Activated CD4-positive, alpha-beta T cell treated with anti-CD3 and anti-CD28 coated beads, Interleukin-2, amount 50 U/mL, for 48 hours (primary cell): ENCODE data around the gene TTLL11.

Source experiments
- DNase-seq, 2 experiments: peaks; one replicate each; pipeline ENCODE4 v3.0.0-alpha.2; 2020

Gene TTLL11

DNA sequence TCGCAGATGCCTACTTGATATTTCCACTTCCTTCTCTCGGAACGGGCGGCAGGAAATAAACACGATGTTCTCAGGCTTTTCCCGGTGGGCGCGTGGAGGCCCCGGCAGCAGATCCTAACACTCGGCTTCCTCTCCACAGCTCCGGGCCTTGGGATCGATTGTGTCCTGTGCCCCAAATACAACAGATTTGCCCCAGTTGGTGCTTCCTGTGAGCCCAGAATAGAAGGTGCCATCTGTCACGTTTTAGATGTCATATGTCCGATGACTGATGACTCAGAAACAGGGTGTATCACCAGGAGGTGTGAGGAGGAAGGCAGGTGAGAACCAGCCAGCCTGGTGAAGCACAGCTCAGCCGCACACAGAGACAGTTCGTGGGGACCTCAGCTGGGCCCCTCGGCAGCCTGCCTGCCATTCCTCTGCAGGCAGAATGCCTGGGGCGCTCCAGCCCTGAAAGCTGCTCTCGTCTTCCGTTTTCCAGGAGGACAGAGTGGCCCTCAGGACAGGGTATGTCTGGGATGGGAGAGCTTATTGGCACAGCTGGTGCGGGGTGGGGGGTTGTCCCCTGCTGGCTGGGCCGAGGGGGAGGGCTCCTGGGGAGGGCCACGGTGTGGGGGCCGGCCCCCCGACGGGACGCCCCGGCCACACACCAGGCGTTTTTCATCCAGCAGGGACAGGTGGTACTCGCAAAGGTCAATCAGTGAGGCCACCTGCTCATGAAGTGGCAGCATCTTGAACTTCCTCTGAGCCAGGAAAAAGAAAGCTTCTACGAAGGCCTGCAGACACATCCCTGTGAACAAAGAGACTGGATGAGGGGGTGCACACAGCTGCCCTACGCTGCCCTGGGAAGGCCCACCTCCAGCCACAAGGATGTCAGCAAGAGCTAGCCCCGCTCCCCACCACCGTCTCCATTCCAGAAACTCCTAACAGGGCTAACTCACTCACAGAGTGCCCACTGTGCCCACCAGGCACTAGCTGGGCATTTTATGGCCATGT is 270.7 kb downstream of the TTLL11 start:
- DNase-seq = no peak

DNA sequence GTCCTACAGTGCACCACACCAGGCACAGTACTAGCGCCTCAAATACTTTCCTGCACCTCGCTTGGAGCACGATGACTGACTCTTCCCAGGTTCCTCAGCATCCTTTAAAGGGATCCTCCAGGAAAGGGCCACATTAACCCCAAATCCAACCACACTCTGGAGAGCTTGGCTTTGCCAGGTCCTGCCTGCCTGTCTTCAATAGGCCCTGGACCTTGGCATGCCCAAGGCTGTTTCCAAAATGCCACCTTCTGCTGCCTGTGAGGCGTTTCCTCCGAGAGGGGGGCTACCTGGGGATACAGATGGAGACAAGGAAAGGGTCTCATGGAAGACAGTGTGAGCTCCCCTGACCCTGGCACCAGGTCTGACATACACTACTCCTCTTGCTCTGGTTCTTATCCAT is 271.8 kb downstream of the TTLL11 start:
- DNase-seq = no peak

DNA sequence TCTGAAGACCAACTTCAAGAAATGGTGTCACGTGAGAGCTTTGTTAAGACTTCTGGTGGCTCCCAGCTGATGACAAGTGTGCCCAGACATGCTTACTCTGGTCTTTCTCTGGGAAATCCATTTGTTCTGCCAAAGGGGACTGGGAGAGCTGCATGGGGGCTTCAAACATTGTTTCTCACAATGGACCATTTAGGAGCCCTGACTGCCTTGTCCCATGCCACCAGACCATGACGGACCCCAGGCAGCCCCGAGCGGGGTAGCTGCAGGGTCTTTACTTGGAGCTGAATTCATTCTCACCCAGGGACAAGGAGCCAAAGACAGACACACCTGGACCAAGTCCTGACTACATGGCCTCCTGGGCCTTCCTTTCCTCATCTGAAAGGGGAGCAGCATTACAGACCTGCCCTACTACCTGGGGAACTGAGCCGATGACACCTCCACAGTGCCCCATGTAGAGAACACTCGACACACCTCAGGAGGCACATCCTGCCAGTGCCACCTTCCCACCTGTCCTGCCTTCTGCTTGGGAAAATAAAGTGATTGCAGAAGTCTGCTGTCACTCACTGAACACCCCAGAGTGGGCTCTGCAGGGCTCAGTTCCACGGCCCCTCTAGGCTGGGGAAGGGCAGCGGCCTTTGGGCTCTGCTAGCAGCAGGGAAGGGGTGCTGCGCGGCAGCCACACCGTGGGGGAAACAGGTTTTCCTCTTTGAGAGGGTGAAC is 272.7 kb downstream of the TTLL11 start:
- DNase-seq = no peak

DNA sequence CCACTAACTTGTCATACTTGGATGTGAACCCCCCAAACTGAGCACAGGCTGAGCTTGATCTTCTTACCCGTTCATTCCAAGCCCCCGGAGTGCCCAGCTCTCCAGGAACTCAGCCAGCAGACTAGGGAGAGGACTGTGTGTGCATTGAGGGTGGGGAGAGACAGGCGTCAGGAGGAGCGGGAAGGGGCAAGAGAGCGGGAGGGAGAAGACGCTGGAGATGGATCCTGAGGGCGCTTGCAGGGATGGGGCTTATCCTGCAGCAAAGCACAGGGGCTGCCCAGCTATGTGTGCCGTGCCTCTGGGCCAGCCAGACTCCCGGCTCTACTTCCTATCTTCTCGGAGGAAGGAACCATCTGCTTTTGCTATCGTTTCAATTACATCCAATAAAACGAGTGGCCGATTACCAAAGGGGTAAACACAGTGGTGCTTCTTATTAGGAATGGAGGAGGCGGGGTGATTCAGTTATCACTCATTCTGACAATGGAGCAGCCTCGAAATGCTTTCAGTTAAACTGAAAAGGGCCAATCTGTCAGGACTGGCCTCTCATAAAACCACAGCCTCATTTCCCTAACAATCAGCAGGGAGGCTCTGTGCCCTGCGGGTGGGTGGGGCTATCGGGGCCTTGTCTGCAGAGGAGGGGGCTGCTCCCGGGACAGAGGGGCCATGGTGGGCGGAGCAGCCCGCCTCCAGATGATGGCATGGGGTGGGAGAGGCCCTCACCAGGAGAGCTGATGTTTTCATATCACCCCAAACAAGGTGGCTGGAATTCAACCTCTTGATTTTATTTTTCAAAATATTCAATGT is 273.5 kb downstream of the TTLL11 start:
- no peak for DNase-seq

DNA sequence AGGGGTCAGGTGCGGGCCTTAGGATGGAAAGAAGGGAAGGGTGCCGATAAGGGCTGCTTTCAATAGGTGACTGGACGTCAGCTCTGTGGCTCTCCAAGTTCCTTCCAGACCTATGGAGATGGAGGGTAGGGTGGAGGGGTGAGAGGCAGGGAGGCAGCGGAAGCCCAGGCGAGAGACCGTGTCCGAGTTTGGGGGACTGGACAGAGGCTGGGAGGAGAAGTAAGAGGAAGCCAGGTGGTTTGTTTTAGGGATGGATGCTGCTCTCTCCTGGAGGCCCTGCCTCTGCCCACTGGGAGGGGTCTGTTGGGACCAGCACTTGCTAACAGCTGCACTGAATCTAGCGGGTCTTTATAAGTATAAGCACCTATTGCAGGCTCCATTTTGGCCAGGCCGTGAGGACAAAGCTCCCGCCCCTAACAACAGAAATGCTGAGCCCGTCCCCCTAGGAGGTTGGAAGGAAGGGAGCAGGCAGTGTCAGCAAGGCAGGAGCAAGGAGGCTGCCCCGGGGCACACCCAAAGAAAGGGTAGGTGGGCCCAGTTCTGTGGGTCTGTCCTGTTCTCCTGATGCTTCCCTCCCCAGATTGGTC is 274.2 kb downstream of the TTLL11 start:
- DNase-seq = no peak

DNA sequence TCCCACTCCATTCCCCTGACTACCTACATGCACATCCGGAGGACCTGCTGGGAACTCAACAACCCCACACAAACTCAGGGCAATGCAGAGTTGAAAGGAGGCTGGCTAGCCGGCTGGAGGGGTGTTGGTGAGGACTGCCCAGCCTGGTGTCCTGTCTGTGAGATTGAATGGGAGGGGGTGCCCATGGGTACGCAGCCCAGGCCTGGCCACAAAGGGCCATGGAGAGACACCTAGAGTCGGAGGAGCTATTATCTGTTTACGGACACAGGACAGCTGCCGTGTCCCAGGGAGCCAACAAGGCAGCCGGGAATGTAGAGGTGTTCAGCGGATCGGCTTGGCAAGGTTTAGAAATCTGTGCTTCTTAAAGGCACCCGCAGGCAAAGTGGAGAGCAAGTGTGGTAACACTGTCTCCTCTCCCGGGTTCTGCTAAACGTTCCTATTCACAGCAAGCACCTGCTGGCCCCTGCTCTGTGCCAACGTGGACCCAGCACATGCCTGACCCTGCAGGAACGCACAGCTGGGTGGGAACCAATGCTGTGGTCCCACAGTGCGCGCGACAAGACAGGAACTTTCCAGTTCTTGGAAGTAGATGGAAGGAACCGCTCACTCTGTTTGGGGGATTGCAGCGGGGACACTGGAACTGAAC is 275.0 kb downstream of the TTLL11 start:
- DNase-seq = no peak

DNA sequence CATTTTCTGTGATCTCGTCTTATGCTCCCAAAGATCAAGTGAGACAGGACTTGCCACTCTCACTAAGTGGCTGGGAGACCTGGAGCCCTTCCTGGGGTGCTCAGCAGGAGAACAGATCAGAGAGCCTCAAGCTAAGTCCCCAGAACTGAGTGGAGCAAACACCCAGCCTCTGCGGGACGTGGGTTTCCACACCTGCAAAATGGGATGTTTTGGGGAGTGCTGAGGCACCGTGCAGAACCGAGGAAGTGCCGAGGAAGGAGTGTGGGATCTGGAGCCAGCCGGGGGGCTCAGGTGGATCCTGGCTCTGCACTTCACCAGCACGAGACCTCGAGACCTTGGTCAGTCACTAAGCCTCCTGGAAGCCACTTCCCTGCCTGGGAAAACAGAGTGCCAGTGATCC is 275.6 kb downstream of the TTLL11 start:
- DNase-seq = no peak

DNA sequence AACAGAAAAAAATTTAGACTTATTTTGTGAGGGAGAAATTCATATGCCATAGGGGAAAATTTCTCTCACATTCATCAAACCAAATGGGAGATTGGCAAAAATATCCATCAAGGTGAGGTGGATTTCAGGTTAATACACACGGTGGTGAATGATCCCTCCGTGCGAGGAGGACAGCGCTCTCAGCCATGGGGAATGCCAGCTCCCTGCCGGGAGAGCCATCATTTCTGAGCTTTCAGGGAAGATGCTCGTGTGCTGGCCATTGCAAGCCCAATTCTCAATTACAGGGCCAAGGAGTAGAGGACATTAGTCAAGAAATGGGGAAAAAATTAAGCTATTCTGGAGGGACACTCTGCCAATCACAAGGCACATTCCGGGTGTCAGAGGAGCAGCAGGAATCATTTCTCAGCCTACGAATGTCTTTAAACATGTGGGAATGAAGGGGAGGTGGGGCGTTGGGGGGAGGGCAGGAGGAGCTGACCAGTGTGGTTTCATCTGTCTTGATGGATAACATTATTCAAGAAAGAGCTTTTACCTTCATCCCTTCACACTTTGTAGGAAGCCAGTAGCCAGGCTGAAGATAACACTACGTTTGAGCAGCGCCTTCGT is 276.2 kb downstream of the TTLL11 start:
- no peak for DNase-seq

DNA sequence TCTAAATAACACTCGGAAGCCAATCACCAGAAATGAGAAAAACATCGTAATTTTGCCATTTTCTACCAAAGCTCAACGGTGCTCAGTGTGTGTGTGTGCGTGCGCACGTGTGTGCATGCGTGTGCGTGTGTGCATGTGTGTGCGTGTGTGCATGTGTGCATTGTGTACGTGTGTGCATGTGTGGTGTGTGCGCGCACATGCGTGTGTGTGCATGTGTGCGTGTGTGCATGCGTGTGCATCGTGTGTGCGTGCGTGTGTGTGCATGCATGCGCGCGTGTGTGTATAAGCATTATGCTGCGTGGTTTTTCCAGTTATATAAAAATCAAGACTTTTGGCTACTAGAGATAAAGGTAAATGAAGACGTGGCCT is 276.7 kb downstream of the TTLL11 start:
- DNase-seq = no peak

DNA sequence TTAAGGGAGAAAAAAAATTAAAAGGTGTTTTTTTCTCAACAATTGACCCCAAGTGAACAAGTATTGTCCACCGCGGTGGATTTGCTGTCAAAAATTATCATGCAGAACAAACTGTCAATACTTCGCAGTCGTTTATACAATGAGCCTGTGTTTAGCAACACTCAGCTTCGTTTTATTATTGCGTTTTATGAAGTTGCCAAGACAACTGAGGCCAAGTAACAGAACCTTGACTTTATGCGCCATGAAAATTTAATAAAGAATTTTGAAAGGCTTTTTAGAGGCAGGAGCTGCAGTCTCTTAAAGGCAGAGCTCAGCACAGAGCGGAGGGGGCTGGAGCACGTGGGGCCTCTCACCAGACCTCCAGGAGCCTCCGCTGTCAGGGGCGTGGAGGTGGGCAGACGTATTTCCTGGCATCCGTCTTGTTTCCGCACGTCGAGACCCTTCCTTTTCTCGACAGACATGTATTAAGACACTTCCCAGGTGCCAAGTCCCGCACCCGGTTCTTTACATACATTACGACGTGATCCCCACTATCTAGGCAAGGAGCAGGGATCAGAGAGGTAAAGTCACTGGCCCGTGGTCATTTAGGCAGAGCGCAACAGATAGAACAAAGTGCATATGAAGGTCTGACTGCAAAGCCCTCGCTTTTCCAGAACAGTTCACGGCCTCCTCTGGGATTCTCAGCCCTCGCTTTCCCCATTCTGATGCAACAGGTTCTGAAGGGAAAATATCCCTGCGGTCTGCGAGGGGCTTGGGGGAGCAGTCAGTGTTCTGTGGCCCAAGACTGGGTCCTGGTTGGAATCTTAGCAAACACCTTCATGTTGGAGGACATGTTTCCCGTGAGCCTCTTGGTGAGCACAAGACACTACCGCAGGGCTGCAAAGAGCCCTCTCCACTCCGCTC is 277.3 kb downstream of the TTLL11 start:
- DNase-seq = no peak

DNA sequence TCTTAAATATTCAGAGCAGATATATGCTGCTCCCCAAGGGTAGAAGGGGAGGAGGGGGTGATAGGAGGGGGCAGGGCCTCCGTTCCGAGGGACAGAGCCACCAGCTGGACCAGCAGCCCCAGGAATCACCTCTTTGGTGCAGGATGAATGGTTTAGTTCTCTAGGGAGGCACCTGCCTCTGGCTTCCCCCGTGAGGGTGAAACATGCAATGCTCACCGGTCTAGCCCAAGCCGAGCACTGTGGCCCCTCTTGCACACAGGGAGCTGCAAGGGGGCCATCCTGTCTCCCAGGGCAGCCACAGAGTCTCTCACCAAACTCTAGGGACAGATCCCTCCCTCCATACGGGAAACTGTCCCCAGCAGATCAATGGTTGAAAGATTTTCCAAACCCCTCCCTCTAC is 278.0 kb downstream of the TTLL11 start:
- DNase-seq = no peak

DNA sequence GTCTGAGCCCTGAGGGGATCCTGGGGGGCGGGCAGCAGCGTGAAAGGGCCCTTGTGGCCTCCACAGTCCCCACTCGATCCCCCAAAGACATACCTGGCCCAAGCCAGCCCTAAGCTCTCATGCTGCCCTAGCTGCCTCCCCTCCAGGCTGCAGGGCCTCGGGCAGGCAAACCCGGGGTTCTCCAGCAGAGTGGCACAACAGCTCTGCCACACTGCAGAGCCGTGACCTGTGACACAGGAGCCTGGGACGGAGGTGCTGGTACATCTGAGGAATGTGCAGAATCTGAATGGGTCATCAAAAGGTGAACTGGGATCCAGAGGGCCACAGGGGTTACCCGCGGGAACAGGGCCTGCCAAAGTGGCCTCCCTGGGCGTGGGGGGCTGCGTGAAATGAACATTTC is 278.5 kb downstream of the TTLL11 start:
- no peak for DNase-seq

DNA sequence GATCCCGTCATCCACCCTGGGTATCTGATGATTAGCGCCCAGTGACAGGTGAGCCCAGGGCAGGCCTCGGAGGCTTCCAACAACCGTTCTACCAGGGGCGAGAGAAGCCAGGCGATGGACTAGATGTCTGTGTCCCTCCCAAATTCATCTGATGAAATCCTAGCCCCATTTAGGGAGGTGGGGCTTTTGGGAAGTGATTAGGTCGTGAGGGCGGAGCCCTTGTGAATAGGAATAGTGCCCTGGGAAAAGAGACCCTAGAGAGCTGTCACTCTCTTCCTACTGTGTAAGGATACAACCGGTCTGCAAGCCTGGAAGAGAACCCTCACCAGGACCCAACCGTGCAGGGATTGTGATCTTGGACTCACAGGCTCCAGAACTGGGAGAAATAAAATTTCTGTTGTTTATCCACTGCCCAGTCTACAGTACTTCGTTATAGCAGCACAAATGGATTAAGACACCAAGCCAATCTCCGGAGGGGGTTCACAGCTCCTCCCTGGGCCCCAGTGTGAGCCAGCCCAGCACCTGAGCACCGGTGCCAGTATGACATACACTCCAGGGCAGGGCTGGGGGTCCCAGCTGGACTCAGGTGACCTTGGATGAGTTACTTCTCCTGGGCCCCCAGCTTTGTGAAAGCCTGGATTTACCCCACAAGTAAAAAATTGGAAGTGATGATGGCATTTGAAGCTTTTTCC is 279.4 kb downstream of the TTLL11 start:
- DNase-seq = no peak

DNA sequence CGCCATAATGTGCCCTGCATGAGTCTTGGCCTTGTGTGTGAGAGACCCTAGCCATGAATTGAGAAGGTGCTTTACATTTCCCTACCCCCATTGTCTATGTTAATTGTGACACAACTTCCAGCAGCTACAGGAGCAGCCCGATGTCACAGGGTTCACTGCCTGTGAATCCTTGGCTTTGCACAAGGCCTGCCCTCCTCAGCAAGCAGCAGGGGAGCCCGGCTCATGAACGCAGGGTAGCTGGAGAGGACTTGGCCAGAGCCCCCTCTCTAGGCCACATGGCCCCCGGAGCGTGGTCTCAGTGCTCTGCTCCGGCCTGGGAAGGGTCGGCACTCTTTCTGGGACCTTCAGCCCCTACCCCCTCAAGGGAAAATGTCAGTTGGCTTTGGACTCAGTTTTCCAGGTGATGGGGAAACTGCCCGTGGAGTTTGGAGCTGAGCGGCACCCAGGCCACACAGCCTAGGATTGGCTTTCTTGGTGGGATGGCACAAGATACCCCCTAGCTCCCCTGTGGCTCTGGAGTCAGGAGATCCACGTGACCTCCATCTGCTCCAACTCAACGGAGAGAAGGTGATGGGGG is 280.9 kb downstream of the TTLL11 start:
- DNase-seq = no peak

DNA sequence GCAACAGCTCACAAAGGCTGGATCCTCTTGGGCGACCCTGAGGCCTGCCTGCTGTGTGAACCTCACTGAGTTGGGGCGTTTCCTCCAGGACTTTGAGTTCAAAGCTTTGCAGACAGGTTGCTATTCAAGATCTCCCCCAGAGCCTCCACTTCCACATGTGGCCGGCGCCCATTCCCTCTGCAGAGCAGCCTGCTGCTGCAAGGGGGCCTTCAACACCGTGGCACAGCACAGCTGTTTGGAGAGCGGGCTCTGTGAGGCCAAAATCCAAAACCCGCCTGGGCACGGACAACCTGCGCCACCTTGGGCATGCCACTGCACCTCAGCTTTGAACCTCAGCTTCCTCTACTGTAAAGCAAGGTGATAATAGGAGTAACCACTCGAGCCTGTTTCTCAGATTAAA is 281.4 kb downstream of the TTLL11 start:
- DNase-seq = no peak

DNA sequence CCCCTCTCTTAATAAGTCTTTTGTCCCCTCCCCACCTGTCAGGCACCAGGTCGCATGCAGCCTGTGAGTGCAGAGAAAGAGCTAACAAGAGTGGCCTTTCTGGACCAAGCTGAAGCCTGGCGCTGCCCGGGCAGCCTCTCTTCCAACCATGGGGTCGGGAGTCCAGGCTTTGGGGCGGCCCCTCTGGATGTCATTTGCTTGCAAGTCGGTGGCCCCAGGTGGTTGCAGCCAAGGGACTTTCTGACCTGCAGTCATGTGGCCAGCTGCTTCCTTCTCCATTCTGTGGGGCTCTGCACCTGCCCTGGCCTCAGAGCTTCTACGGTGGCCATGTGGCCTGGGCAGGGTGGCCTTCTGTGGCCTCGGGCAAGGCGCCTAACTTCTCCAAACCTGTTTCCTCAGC is 282.0 kb downstream of the TTLL11 start:
- DNase-seq = no peak

DNA sequence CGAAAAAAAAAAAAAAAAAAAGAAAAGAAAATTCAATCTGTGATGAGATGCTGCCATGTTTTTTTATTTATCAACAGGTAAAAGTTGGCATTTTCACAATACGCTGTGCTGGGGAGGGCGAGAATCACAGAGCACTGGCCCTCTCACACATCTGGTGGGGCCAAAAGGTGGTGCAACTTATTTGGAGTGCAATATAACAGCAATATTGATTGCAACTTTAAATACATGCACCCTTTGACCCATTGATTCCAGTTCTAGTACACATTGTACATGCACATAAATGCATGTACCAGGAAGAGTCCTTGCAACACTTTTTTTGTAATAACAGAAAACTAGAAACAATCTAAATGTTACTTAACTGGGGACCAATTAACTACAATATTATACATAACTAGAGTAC is 282.6 kb downstream of the TTLL11 start:
- no peak for DNase-seq

DNA sequence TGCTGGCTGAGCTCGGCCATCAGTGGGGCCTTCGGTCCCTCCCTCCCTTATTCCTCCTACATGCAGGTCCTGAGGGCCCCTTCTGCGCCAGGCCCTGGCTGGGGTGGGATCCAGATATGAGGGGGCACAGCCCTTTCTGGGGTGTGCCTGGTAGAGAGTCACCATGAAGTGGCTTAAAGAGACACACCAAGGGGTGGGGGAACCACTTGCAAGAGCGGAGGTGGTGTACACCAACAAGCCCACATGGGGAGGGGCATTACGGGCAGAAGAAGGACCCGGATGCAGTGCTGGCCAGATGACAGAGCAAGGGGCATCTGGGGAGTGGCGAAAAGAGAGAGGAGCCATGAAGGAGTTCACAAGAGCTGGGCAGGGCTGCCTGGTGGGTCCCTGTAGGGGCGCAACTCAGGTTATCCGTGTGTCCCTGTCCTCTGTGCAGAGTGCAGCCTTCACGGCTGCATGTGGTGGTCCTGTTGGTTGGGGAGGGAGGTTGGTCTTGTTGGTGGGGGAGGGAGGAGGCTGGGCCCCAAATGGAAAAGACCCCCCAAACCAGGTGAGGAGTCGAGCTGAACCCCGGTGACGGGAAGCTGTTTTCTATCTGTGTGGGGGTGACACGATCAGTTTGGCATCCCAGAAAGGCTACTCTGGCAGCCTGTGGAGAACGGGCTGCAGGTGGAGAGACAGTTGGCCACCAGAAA is 283.6 kb downstream of the TTLL11 start:
- DNase-seq = no peak

DNA sequence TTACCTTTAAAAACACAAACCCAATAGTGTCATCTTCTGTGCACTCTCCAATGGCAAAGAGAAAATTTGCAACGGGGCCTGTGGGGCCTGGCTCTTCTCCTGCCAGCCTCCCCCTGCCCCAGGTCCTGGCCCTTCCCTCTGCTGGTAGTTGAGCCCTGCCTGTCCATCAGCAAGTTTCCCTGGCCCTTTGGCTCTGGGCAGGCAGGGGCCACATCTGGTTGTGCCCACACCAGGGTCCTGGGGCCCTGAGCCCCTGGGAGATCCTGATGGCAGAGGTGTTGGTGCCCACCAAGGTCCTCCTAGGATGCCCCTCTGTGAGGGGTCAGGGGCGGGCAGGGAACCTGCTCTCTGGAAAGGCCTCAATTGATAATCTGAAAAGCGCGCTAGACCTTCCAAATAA is 284.3 kb downstream of the TTLL11 start:
- no peak for DNase-seq
